Trophoblast cell (in vitro differentiated cells and primary cell): ENCODE data around the gene RPGR.

Experiments used
- DNase-seq, 2 donors: peaks; one replicate each; pipeline ENCODE4 v3.0.0-alpha.2; 2016
- H2AFZ ChIP-seq: 2 replicates; pipeline ENCODE4 v1.6.1; 2013; ENCODE audit warnings: low read length, moderate library complexity, mild to moderate bottlenecking; ENCODE audit not compliant: insufficient read depth, poor library complexity
- H2AK5ac ChIP-seq: 2 replicates; pipeline ENCODE4 v1.6.1; 2013; ENCODE audit warnings: mild to moderate bottlenecking, low read length
- H2BK120ac ChIP-seq: 2 replicates; pipeline ENCODE4 v1.6.1; 2013; ENCODE audit warnings: low read length, mild to moderate bottlenecking, moderate library complexity; ENCODE audit not compliant: insufficient read depth, poor library complexity
- H2BK12ac ChIP-seq: 2 replicates; pipeline ENCODE4 v1.6.1; 2013; ENCODE audit warnings: mild to moderate bottlenecking, low read length, moderate library complexity
- H2BK5ac ChIP-seq: 2 replicates; pipeline ENCODE4 v1.6.1; 2013; ENCODE audit warnings: low read length, low read depth, moderate library complexity, mild to moderate bottlenecking; ENCODE audit not compliant: poor library complexity
- H3K14ac ChIP-seq: 2 replicates; pipeline ENCODE4 v1.6.1; 2013; ENCODE audit warnings: mild to moderate bottlenecking, low read length
- H3K18ac ChIP-seq: 2 replicates; pipeline ENCODE4 v1.6.1; 2013; ENCODE audit warnings: mild to moderate bottlenecking, low read length
- H3K23ac ChIP-seq: 2 replicates; pipeline ENCODE4 v1.6.1; 2013; ENCODE audit warnings: low read length
- H3K27ac ChIP-seq: 2 replicates; pipeline ENCODE4 v1.5.1; 2013; ENCODE audit warnings: low read depth, mild to moderate bottlenecking, inconsistent platforms, low read length, moderate library complexity
- H3K27me3 ChIP-seq: 2 replicates; pipeline ENCODE4 v1.6.1; 2013; ENCODE audit warnings: inconsistent platforms, mild to moderate bottlenecking, low read length, moderate library complexity; ENCODE audit not compliant: insufficient read depth
- H3K36me3 ChIP-seq, 2 experiments: 1 replicate in 1 of 2; 2 replicates in 1 of 2; pipeline ENCODE4 v1.6.1; 2013; ENCODE audit warnings: low read length in 2 of 2, mild to moderate bottlenecking in 2 of 2, moderate library complexity in 1 of 2; ENCODE audit not compliant: insufficient read depth in 2 of 2, control insufficient read depth in 1 of 2
- H3K4ac ChIP-seq: 2 replicates; pipeline ENCODE4 v1.6.1; 2013; ENCODE audit warnings: low read depth, mild to moderate bottlenecking, low read length, moderate library complexity
- H3K4me1 ChIP-seq, 2 experiments: 1 replicate in 1 of 2; 2 replicates in 1 of 2; pipeline ENCODE4 v1.6.1; 2013; ENCODE audit warnings: low read length in 2 of 2, mild to moderate bottlenecking in 2 of 2, moderate library complexity in 1 of 2; ENCODE audit not compliant: insufficient read depth in 2 of 2, control insufficient read depth in 1 of 2
- H3K4me2 ChIP-seq: 2 replicates; pipeline ENCODE4 v1.6.1; 2013; ENCODE audit warnings: inconsistent platforms, mild to moderate bottlenecking, low read length, moderate library complexity
- H3K4me3 ChIP-seq: 2 replicates; pipeline ENCODE4 v1.5.1; 2013; ENCODE audit warnings: mild to moderate bottlenecking, low read depth, low read length, inconsistent platforms
- H3K79me1 ChIP-seq: one replicate; pipeline ENCODE4 v1.6.1; 2013; ENCODE audit warnings: low read length
- H3K79me2 ChIP-seq: 2 replicates; pipeline ENCODE4 v1.6.1; 2013; ENCODE audit warnings: low read length, mild to moderate bottlenecking; ENCODE audit not compliant: control insufficient read depth, insufficient read depth, poor library complexity
- H3K9ac ChIP-seq: 2 replicates; pipeline ENCODE4 v1.6.1; 2013; ENCODE audit warnings: mild to moderate bottlenecking, low read length
- H3K9me3 ChIP-seq: 2 replicates; pipeline ENCODE4 v1.6.1; 2013; ENCODE audit warnings: low read depth, mild to moderate bottlenecking, control low read depth, inconsistent platforms, low read length; ENCODE audit not compliant: insufficient read depth
- H4K12ac ChIP-seq: 2 replicates; pipeline ENCODE4 v1.6.1; 2013; ENCODE audit warnings: low read depth, mild to moderate bottlenecking, low read length, moderate library complexity
- H4K8ac ChIP-seq: 2 replicates; pipeline ENCODE4 v1.6.1; 2013; ENCODE audit warnings: low read depth, mild to moderate bottlenecking, low read length, moderate library complexity
- H4K91ac ChIP-seq: one replicate; pipeline ENCODE4 v1.6.1; 2013; ENCODE audit warnings: low read depth, mild to moderate bottlenecking, low read length, moderate library complexity
- WGBS: extraction: QIAGEN DNeasy Blood & Tissue Kit; methylation state at CpG from one replicate; pipeline ENCODE4 v1.1.7; 2013; ENCODE audit warnings: missing lambda C conversion rate; ENCODE audit not compliant: insufficient read length, insufficient coverage; ENCODE audit errors: extremely low coverage; 5-methylcytosine and 5-hydroxymethylcytosine counted together

RPGR gene

DNA sequence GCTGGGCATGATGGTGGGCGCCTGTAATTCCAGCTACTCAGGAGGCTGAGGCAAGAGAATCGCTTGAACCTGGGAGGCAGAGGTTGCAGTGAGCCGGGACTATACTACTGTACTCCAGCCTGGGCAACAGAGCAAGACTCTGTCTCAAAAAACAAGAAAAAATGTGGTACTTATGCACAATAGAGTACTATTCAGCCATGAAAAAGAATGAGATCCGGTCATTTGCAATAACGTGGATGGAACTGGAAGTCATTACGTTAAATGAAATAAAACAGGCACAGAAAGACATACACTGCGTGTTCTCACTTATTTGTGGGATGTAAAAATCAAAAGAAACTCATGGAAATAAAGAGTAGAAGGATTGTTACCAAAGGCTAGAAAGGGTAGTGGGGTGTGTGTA, 12.1 kb downstream of the RPGR start:
- Histone ChIP-seq H4K12ac (no peak overlapping the region), H2BK120ac (no peak overlapping the region), H3K4ac (no peak overlapping the region), H4K91ac (no peak overlapping the region), H3K18ac (no peak overlapping the region), H3K27ac (no peak overlapping the region), H3K23ac (no peak overlapping the region), H3K9ac (no peak overlapping the region), H2BK5ac (no peak overlapping the region), H3K4me2 (no peak overlapping the region), H2AFZ (no peak overlapping the region), H3K4me3 (no peak overlapping the region), H4K8ac (no peak overlapping the region), H3K9me3 (no peaks in the 10 kb centered on the region), H3K36me3 (no peaks in the 10 kb centered on the region), H2AK5ac (no peak overlapping the region), H3K14ac (no peak overlapping the region), H2BK12ac (no peak overlapping the region), H3K27me3 (no peaks in the 10 kb centered on the region), H3K79me2 (no peaks in the 10 kb centered on the region), H3K79me1 (no peaks in the 10 kb centered on the region), H3K4me1 (no peaks in the 10 kb centered on the region)
- no peak for DNase-seq
- WGBS: no CpG with 5 or more reads among the region's 7 CpGs

DNA sequence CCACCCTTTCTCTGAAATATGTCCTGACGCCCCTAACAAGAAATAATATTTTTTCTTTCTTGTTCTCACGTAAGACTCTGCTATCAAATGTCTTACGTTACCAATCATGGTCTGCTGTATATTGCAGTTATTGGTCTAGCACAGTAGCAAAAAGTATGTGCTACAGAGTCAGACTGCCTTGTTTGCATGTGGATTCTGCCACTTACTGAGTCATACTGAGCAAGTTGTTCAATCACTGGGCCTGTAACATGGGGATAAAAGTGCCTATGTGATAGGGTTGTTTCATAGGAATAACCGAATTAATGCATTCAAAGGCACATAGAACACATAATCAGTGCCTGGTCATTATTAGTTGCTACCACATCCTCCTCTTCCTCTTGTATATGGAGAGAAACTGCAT, 14.1 kb downstream of the RPGR start:
- Histone ChIP-seq H2BK5ac (no peak overlapping the region), H3K4me3 (no peak overlapping the region), H3K9ac (no peak overlapping the region), H3K27ac (no peak overlapping the region), H4K91ac (no peak overlapping the region), H3K4me2 (no peak overlapping the region), H2AK5ac (no peak overlapping the region), H3K23ac (no peak overlapping the region), H3K18ac (no peak overlapping the region), H3K14ac (no peak overlapping the region), H3K79me1 (no peaks in the 10 kb centered on the region), H3K27me3 (no peaks in the 10 kb centered on the region), H2BK120ac (no peak overlapping the region), H3K4me1 (no peaks in the 10 kb centered on the region), H3K9me3 (no peaks in the 10 kb centered on the region), H4K8ac (no peak overlapping the region), H3K79me2 (no peaks in the 10 kb centered on the region), H3K4ac (no peak overlapping the region), H3K36me3 (no peaks in the 10 kb centered on the region), H2BK12ac (no peak overlapping the region), H2AFZ (no peak overlapping the region), H4K12ac (no peak overlapping the region)
- WGBS: no CpG with 5 or more reads among the region's 4 CpGs
- no peak for DNase-seq

DNA sequence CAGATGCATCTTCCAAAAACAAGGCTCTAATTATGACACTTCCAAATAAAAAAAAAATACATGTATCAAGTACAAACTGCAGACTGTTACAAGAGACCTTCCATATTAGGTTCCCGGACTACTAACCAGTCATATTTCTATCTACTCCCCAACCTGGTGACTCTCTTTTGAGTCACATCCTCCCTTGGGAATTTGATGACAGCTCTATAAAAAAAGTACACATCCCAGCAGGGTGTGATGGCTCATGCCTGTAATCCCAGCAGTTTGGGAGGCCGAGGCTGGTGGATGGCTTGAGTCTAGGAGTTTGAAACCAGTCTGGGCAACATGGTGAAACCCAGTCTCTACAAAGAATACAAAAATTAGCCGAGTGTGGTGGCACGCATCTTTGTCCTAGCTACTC, 14.9 kb downstream of the RPGR start:
- no peak overlapping the region for H3K4me3 ChIP-seq
- no peak overlapping the region for H2BK5ac ChIP-seq
- H3K4me1 ChIP-seq: no peaks in the 10 kb centered on the region
- H2BK12ac ChIP-seq: no peak overlapping the region
- no peak for DNase-seq
- H2BK120ac ChIP-seq: no peak overlapping the region
- no peak overlapping the region for H3K9ac ChIP-seq
- H3K9me3 ChIP-seq: no peaks in the 10 kb centered on the region
- no peak overlapping the region for H3K14ac ChIP-seq
- no peak overlapping the region for H3K27ac ChIP-seq
- no peak overlapping the region for H4K8ac ChIP-seq
- H4K91ac ChIP-seq: no peak overlapping the region
- no peak overlapping the region for H2AK5ac ChIP-seq
- no peak overlapping the region for H3K18ac ChIP-seq
- H3K4ac ChIP-seq: no peak overlapping the region
- no peaks in the 10 kb centered on the region for H3K79me2 ChIP-seq
- H3K27me3 ChIP-seq: no peaks in the 10 kb centered on the region
- H4K12ac ChIP-seq: no peak overlapping the region
- H3K4me2 ChIP-seq: no peak overlapping the region
- no peaks in the 10 kb centered on the region for H3K79me1 ChIP-seq
- H3K36me3 ChIP-seq: no peaks in the 10 kb centered on the region
- H3K23ac ChIP-seq: no peak overlapping the region
- no peak overlapping the region for H2AFZ ChIP-seq
- no CpG with 5 or more reads among the region's 4 CpGs for WGBS

- Histone ChIP-seq H2BK12ac (no peak overlapping the region), H2AFZ (no peak overlapping the region), H2BK5ac (no peak overlapping the region), H3K9me3 (no peaks in the 10 kb centered on the region), H3K18ac (no peak overlapping the region), H3K27me3 (no peaks in the 10 kb centered on the region), H3K4ac (no peak overlapping the region), H3K4me2 (no peak overlapping the region), H3K4me1 (no peaks in the 10 kb centered on the region), H3K27ac (no peak overlapping the region), H3K79me2 (no peaks in the 10 kb centered on the region), H2AK5ac (no peak overlapping the region), H3K23ac (no peak overlapping the region), H3K36me3 (no peaks in the 10 kb centered on the region), H3K14ac (no peak overlapping the region), H4K91ac (no peak overlapping the region), H4K12ac (no peak overlapping the region), H3K79me1 (no peaks in the 10 kb centered on the region), H3K4me3 (no peak overlapping the region), H2BK120ac (no peak overlapping the region), H3K9ac (no peak overlapping the region), H4K8ac (no peak overlapping the region)
- WGBS: no CpG with 5 or more reads among the region's 2 CpGs
- DNase-seq: no peak
Measured at GRCh38 chrX:38311743-38312142, 15.6 kb downstream of the RPGR start.
